ENCODE measurements around the gene VPS33B.
"Not testable (repeated sequence)": the region's sequence is repeated elsewhere in the genome, so short reads cannot be mapped to it uniquely, and the experiment has no call there.

Gene VPS33B
- 2.9 to 4.8 reads per million in 2 donors for total RNA-seq

GRCh38 chr15:91022075-91022831, at the start of gene VPS33B:
TSS of gene VPS33B (minus strand) at chr15:91022594. CDS start at chr15:91022249, 345 bp downstream.
- DNase-seq = peak; percentile 69

DNA sequence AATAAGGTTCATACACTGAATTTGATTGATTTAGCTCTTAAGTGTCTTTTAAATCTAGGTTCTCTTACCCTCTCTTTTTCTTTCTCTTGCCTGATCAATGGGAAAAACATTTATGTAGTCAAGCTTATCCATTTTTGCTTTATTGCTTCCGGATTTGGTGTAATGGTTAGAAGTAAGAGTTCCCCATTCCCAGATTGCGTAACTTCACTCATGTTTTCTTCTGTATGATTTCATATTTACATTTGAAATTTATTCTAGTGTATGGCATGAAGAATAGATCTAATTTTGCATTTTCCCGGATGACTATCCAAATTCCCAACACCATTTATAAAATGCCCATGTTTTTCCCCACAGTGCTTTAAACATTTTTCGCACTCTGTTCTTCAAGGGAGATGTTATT, 49.8 kb upstream of the VPS33B start:
- DNase-seq = no peak

DNA sequence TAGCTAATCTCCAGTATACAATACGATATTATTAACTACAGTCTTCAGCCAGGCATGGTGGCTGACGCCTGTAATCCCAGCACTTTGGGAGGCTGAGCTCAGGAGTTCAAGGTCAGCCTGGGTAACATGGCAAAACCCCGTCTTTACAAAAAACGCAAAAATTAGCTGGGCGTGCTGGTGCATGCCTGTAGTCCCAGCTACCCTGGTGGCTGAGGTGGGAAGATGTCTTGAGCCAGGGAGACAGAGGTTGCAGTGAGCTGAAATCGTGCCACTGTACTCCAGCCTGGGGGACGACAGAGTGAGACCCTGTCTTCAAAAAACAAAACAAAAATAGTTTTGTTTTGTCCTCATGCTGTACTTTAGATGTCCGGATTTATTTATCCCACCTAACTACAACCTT, 48.5 kb upstream of the VPS33B start:
- DNase-seq = no peak

DNA sequence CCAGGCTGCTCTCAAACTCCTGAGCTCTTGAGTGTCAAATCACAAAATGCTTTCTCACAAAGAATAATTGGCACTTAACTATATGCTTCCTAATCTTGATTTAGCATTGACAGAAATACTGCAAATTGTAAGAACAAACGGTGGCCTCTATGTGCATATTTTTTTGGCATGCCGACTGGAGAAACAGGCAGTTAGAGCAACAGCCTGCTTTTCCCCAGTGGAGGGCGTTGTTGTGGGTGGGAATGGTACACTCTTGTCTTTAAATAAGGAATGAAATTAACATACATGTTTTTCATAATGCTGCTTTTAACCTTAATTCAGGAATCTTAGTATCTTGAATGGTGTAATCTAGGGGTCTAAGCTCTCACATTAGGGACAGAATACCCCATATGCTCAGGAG, 46.6 kb upstream of the VPS33B start:
- no peak for DNase-seq

- no peak for DNase-seq
Observed at GRCh38 chr15:91068436-91068835, 46.0 kb upstream of the VPS33B start.

GRCh38 chr15:91067036-91067435, 44.6 kb upstream of the VPS33B start:
- DNase-seq = no peak

GRCh38 chr15:91065505-91065904, 43.1 kb upstream of the VPS33B start:
- DNase-seq = no peak

- DNase-seq = no peak
Observed at GRCh38 chr15:91061997-91062396, 39.6 kb upstream of the VPS33B start.

DNA sequence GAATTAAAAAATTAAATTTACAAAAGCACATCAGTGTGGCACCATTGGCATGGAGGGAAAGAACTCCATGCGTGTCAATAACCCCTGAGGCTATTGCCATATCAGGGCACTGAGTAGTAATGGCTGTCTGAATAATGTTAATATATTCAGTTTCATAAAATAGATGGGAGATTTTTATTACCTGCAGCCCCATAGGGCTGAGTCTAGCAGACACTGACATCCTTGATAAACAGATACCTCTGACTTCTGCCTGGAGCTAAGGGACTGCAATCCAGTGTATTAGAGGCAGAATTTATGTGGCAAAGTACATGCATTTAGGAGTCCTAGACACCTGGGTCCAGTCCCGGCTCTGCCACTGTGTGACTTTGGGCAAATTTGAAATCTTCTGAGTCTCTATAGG, 38.8 kb upstream of the VPS33B start:
- DNase-seq = no peak

DNA sequence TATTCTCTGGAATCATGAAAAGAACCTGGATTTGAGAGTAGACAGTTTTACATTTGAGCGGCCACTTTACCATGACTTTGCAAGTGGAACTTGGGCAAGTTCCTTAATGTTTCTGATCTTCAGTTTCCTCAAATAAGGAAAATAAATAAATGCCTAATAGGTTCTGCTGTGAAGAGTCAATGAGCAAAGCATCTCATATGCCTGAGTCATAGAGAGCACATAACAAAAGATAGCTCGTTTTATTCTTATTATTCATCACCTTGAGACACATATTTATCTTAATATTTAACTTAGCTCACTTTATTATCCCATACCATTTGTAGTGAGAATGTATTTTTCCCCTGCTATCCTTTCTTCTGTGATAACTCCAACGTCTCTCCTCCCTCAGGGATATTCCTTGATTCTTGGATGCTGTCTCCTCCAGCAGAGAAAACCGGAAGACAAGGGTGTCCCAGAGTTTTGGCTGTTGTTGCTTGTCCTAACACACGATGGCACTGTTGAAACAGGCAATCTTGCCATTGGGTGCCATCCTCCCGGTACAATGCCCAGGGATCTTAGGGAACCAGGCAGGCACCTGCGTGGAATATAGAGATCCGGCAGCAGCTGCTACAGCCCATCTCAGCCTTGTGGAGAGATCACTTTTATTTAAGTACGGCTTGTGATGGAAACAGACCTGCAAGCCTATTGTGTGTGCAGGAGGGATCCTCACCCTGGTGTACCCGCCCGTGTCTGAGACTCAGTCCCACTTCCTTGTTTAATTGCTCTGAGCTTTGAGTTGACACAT, 33.3 kb upstream of the VPS33B start:
- DNase-seq = no peak

GRCh38 chr15:91054816-91055215, 32.4 kb upstream of the VPS33B start:
- DNase-seq = no peak

DNA sequence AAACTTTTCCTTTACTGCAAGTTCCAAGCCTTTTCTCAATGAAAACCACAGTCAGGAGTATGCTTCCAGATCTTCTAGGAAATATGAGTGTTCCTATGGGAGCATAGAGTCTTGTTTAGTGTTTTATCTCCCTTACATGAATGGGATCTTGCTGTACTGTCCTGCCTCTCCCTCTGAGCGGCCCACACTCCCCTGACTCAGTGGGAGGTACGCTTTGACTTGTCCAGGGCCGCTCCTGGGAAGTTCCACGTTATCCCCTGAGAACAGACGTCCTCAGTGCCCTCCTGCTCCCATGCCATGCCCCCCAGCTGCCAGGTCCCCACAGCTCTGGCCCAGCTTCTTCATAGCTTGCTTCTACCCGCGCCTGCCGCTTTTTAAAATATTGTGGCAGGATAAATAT, 28.9 kb upstream of the VPS33B start:
- no peak for DNase-seq

GRCh38 chr15:91050128-91050455, 27.7 kb upstream of the VPS33B start:
- no peak for DNase-seq

DNA sequence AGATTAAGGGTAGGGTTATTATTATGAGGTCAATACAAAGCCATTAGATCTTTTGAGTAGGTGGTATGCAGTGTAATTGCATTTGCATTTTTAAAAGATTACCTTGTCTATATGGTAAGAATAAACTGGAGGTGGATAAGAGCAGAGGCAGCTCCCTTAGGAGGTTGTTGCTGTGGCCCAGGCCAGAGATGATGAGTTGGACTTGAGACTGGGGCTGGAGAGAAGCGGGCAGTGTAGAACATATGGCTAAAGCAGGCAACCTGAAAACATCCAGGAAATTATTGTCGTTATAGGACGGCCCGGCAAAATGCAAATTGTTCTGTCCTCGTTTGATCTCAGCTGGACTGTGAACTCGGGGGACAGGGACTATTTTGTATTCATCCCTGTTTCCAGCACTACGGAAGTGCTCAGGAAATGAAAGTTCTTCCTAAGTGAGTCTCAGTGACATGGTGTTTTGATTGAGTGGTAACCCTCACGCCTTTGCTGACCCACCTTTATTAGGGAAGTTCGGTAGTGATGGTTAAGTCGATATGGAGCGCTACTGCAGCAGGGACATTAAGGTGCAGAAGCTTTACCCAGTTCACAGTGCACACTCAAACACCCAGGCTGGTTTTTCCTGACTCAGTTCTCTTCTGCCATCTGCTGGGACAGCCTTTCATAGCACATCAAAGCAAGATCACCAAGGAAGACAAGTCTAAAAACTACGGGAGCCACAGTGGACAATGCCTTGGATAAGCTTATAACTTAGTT, 27.2 kb upstream of the VPS33B start:
- peak; percentile 25 for DNase-seq

GRCh38 chr15:91047545-91048199, 25.3 kb upstream of the VPS33B start:
- DNase-seq = no peak

- DNase-seq = not testable (repeated sequence)
Observed at GRCh38 chr15:91046056-91046455, 23.7 kb upstream of the VPS33B start.

- no peak for DNase-seq
Observed at GRCh38 chr15:91045065-91045464, 22.7 kb upstream of the VPS33B start.

GRCh38 chr15:91043202-91043874, 20.9 kb upstream of the VPS33B start:
- DNase-seq = no peak

- no peak for DNase-seq
Observed at GRCh38 chr15:91040856-91041255, 18.5 kb upstream of the VPS33B start.

DNA sequence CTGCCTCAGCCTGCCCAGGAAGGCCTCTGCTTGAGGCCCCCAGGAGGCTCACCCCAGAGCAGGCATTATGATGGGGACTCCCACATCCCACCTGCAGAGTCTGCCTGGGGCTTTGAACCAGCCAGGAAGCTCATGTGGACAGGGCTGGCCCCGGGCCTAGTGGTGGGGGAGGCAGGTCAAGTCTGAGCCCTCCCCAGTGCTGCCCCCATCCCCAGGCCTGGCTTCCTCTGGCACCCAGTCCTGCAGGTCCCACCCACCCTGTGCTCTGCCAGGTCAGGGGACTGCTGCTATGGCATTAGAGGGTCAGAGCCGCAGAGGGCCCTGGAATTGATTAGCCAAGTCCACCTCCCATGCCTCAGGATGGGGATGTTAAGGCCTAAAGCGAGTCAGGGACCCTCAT, 17.6 kb upstream of the VPS33B start:
- DNase-seq = no peak

DNA sequence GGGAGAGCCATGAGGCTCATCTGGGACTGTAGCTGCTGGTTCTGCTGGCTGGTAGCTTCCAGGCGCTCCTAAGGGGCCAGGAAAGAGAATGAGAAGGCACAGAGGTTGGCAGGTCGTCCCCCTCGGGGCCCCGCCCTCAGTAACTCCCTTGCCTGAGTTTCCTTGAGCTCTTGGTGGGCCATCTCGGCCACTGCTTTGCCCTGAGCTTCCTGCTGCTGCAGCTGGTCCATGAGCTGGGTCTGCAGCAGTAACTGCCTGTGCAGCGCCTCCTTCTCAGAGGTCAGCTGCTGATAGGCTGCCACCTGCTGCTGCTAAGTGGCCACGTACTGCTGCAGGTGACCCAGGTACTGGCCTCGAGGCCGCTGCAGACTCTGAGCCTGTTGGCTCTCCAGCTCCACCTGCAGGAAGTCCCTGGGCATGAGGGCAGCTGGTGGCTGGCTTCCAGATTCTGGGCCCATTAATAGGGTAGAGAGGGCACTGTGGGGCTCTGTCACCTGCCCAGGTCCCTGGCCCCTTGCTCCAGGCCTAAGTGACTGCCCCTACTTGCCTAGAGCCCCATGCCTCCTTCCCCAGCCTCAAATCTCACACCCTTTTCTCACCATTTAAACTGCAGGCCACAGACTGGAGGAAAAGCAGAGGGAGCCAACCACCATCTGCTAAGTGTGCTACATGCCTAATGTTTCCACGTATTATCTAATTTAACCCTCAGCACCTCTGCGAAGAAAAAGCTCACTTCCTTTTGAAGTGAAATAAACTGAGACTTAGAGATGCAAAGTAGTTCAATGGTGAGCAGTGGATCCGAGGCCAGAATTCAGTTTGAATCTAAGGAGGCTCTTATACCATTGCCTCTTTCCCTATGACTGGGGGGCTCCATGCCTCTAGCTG, 10.8 kb upstream of the VPS33B start:
- DNase-seq = peak; percentile 37

Measured in T-helper 9 cell (primary cell).